ENCODE data around the gene OR1S1.

OR1S1 gene

GRCh38 chr11:58188770-58189169 is 23.8 kb upstream of the OR1S1 start, which contains the start of gene OR9Q2:
Gene OR9Q2, plus strand, starts transcription at chr11:58189070. Its CDS starts 1,421 bp downstream, at chr11:58190491.
- TF ChIP-seq CTCF (IDR thresholded peaks at IDR 0.05; ENCODE audit: low read depth, low read length) = no peak
- H3K4me3 ChIP-seq (ENCODE audit: low read depth, low read length) = no peak within 1 kb of the TSS

- TF ChIP-seq CTCF (IDR thresholded peaks at IDR 0.05; ENCODE audit: low read depth, low read length) = no peak
- H3K4me3 ChIP-seq (ENCODE audit: low read depth, low read length) = no peak overlapping the region
Observed at GRCh38 chr11:58192229-58192628, 20.3 kb upstream of the OR1S1 start.

GRCh38 chr11:58193391-58193790 is 19.1 kb upstream of the OR1S1 start:
- no peak for TF ChIP-seq CTCF (IDR thresholded peaks at IDR 0.05; ENCODE audit: low read depth, low read length)

GRCh38 chr11:58195939-58196338 is 16.6 kb upstream of the OR1S1 start:
- TF ChIP-seq CTCF (IDR thresholded peaks at IDR 0.05; ENCODE audit: low read depth, low read length) = no peak
- H3K4me3 ChIP-seq (ENCODE audit: low read depth, low read length) = no peak overlapping the region

More at GRCh38 chr11:58193391-58193790, 19.1 kb upstream of the OR1S1 start:
- H3K4me3 ChIP-seq (ENCODE audit: low read depth, low read length) = no peak overlapping the region

- no peak overlapping the region for H3K4me3 ChIP-seq (ENCODE audit: low read depth, low read length)
- no peak for TF ChIP-seq CTCF (IDR thresholded peaks at IDR 0.05; ENCODE audit: low read depth, low read length)
Observed at GRCh38 chr11:58199271-58199670, 13.2 kb upstream of the OR1S1 start.

- no peak within 1 kb of the TSS for H3K4me3 ChIP-seq (ENCODE audit: low read depth, low read length)
- TF ChIP-seq CTCF (IDR thresholded peaks at IDR 0.05; ENCODE audit: low read depth, low read length) = no peak
Observed at GRCh38 chr11:58204042-58204441, 8.5 kb upstream of the OR1S1 start, which contains the start of gene OR1S2. Gene OR1S2, minus strand, starts transcription at chr11:58204142. Its CDS starts 0 bp downstream, at chr11:58204142.

GRCh38 chr11:58216476-58216875 is 4.0 kb downstream of the OR1S1 start:
- H3K4me3 ChIP-seq (ENCODE audit: low read depth, low read length) = no peak overlapping the region
- no peak for TF ChIP-seq CTCF (IDR thresholded peaks at IDR 0.05; ENCODE audit: low read depth, low read length)
